NCI-H748 (cell line): Measurements from ENCODE around the gene SMYD3.

Source experiments
- DNase-seq: peaks from one replicate; lab custom pipeline; 2025; ENCODE audit not compliant: unreplicated experiment; lab: John Stamatoyannopoulos, UW

Gene SMYD3

GRCh38 chr1:246317332-246318035 is 189.6 kb downstream of the SMYD3 start:
- peak; percentile 10 for DNase-seq

- DNase-seq = no peak
Observed at GRCh38 chr1:246311461-246311860, 195.6 kb downstream of the SMYD3 start.

- no peak for DNase-seq
Observed at GRCh38 chr1:246309247-246309884, 197.7 kb downstream of the SMYD3 start.

- no peak for DNase-seq
Observed at GRCh38 chr1:246308533-246309075, 198.5 kb downstream of the SMYD3 start.

GRCh38 chr1:246306415-246307037 is 200.6 kb downstream of the SMYD3 start:
- DNase-seq = no peak

- DNase-seq = no peak
Observed at GRCh38 chr1:246304484-246305259, 202.4 kb downstream of the SMYD3 start.

- no peak for DNase-seq
Observed at GRCh38 chr1:246302711-246303317, 204.3 kb downstream of the SMYD3 start.

GRCh38 chr1:246302251-246302625 is 204.8 kb downstream of the SMYD3 start:
- no peak for DNase-seq

GRCh38 chr1:246301553-246302250 is 205.4 kb downstream of the SMYD3 start:
- no peak for DNase-seq

- no peak for DNase-seq
Observed at GRCh38 chr1:246300626-246301549, 206.2 kb downstream of the SMYD3 start.

- no peak for DNase-seq
Observed at GRCh38 chr1:246297279-246298265, 209.5 kb downstream of the SMYD3 start.

GRCh38 chr1:246295968-246296367 is 211.1 kb downstream of the SMYD3 start:
- no peak for DNase-seq

GRCh38 chr1:246295340-246295739 is 211.7 kb downstream of the SMYD3 start:
- DNase-seq = no peak

GRCh38 chr1:246294263-246294662 is 212.8 kb downstream of the SMYD3 start:
- no peak for DNase-seq

GRCh38 chr1:246293366-246294121 is 213.5 kb downstream of the SMYD3 start:
- no peak for DNase-seq

- DNase-seq = peak; percentile 62
Observed at GRCh38 chr1:246292571-246292970, 214.5 kb downstream of the SMYD3 start.

- peak; percentile 34 for DNase-seq
Observed at GRCh38 chr1:246291127-246291526, 216.0 kb downstream of the SMYD3 start.
